IMR-90 (cell line): Measurements from ENCODE around the gene MARCHF9. TPM values are rescaled to one million over a fixed set of nuclear protein-coding genes. Genes with fewer than 3 reads are reported as not detected.

ENCODE experiments used
- ATAC-seq: fragments of 200-7000 bp; cut with Tn5 transposase; 2 replicates; pipeline ENCODE4 v1.9.1; 2020; ENCODE audit warnings: low read depth, mild to moderate bottlenecking, moderate library complexity
- BruUV-seq: library from RNA; stranded (reverse); fragments of 400-500 nt; replicated peaks from 2 replicates; lab custom pipeline; 2021; lab: Mats Ljungman, UMichigan
- CTCF ChIA-PET: fragments of 300-600 bp; formaldehyde crosslinking; extraction: SDS; loops from one replicate; lab custom pipeline; 2021; ENCODE audit warnings: antibody characterized with exemption; lab: Yijun Ruan, JAX
- POLR2A ChIA-PET: fragments of 300-600 bp; sonication (Branson Sonifier 250); formaldehyde crosslinking; loops from one replicate; lab custom pipeline; 2022; ENCODE audit warnings: antibody characterized with exemption; ENCODE audit not compliant: unreplicated experiment; lab: Charles Lee
- DNase-seq: peaks from one replicate; pipeline ENCODE4 v3.0.0; 2013
- H2AFZ ChIP-seq: replicated peaks from 2 replicates; pipeline ENCODE3; 2013; ENCODE audit warnings: low read length, mild to moderate bottlenecking; ENCODE audit not compliant: poor library complexity
- H2AK5ac ChIP-seq: 2 replicates; pipeline ENCODE4 v1.6.1; 2013; ENCODE audit warnings: low read depth, low read length, inconsistent platforms
- H2AK9ac ChIP-seq: replicated peaks from 2 replicates; pipeline ENCODE3; 2013; ENCODE audit warnings: mild to moderate bottlenecking, low read depth, low read length, moderate library complexity; ENCODE audit not compliant: poor library complexity
- H2BK120ac ChIP-seq: 2 replicates; pipeline ENCODE4 v1.6.1; 2013; ENCODE audit warnings: low read depth, low read length, inconsistent platforms
- H2BK15ac ChIP-seq: 3 replicates; pipeline ENCODE4 v1.6.1; 2013; ENCODE audit warnings: low read depth, low read length, inconsistent platforms
- H2BK20ac ChIP-seq: 2 replicates; pipeline ENCODE4 v1.6.1; 2013; ENCODE audit warnings: low read depth, mild to moderate bottlenecking, inconsistent platforms, low read length, moderate library complexity
- H2BK5ac ChIP-seq: 2 replicates; pipeline ENCODE4 v1.6.1; 2013; ENCODE audit warnings: mild to moderate bottlenecking, low read depth, low read length, inconsistent platforms; ENCODE audit not compliant: poor library complexity, severe bottlenecking
- H3K14ac ChIP-seq: replicated peaks from 2 replicates; pipeline ENCODE4 v1.6.1; 2013; ENCODE audit warnings: low read depth, low read length, inconsistent platforms
- H3K18ac ChIP-seq: 2 replicates; pipeline ENCODE4 v1.6.1; 2013; ENCODE audit warnings: low read depth, low read length, control low read depth
- H3K23ac ChIP-seq: 2 replicates; pipeline ENCODE4 v1.6.1; 2013; ENCODE audit warnings: low read depth, low read length, inconsistent platforms
- H3K27ac ChIP-seq: 2 replicates; pipeline ENCODE4 v1.5.1; 2013; ENCODE audit warnings: mild to moderate bottlenecking, control low read depth, low read length; ENCODE audit not compliant: insufficient read depth
- H3K27me3 ChIP-seq: 2 replicates; pipeline ENCODE4 v1.6.1; 2013; ENCODE audit warnings: low read length; ENCODE audit not compliant: control insufficient read depth, insufficient read depth
- H3K36me3 ChIP-seq: 2 replicates; pipeline ENCODE4 v1.6.1; 2013; ENCODE audit warnings: low read length, mixed read lengths; ENCODE audit not compliant: control insufficient read depth, insufficient read depth
- H3K4ac ChIP-seq: 2 replicates; pipeline ENCODE4 v1.6.1; 2013; ENCODE audit warnings: low read depth, low read length, inconsistent platforms
- H3K4me1 ChIP-seq: 2 replicates; pipeline ENCODE4 v1.6.1; 2013; ENCODE audit warnings: low read length, mixed read lengths; ENCODE audit not compliant: control insufficient read depth, insufficient read depth
- H3K4me2 ChIP-seq: 2 replicates; pipeline ENCODE4 v1.6.1; 2013; ENCODE audit warnings: low read depth, mild to moderate bottlenecking, control low read depth, low read length, moderate library complexity
- H3K4me3 ChIP-seq: 2 replicates; pipeline ENCODE4 v1.5.1; 2013; ENCODE audit warnings: low read depth, mild to moderate bottlenecking, control low read depth, low read length, moderate library complexity; ENCODE audit not compliant: insufficient read depth
- H3K56ac ChIP-seq: 2 replicates; pipeline ENCODE4 v1.6.1; 2013; ENCODE audit warnings: low read length, inconsistent platforms; ENCODE audit not compliant: insufficient read depth; ENCODE audit errors: extremely low read depth
- H3K79me1 ChIP-seq, 2 experiments: 2 replicates each; pipeline ENCODE4 v1.6.1; 2013; ENCODE audit warnings: low read length in 2 of 2, inconsistent platforms in 1 of 2, low read depth in 1 of 2
- H3K9ac ChIP-seq: 2 replicates; pipeline ENCODE4 v1.6.1; 2013; ENCODE audit warnings: low read depth, low read length, control low read depth
- H3K9me1 ChIP-seq: 2 replicates; pipeline ENCODE4 v1.6.1; 2013; ENCODE audit warnings: low read length, inconsistent platforms; ENCODE audit not compliant: insufficient read depth
- H3K9me3 ChIP-seq: 2 replicates; pipeline ENCODE4 v1.6.1; 2013; ENCODE audit warnings: low read length; ENCODE audit not compliant: control insufficient read depth, insufficient read depth
- H4K20me1 ChIP-seq: 2 replicates; pipeline ENCODE4 v1.6.1; 2013; ENCODE audit warnings: low read length, inconsistent platforms; ENCODE audit not compliant: insufficient read depth
- H4K5ac ChIP-seq: 2 replicates; pipeline ENCODE4 v1.6.1; 2013; ENCODE audit warnings: mild to moderate bottlenecking, low read depth, low read length, control low read depth
- H4K8ac ChIP-seq, 2 experiments: 2 replicates each; pipeline ENCODE4 v1.6.1; 2013; ENCODE audit warnings: low read depth in 2 of 2, low read length in 2 of 2, control low read depth in 1 of 2, inconsistent platforms in 1 of 2
- H4K91ac ChIP-seq: 2 replicates; pipeline ENCODE4 v1.6.1; 2013; ENCODE audit warnings: low read depth, low read length, inconsistent platforms; ENCODE audit not compliant: insufficient read depth
- BHLHE40 ChIP-seq: fragments of 150-350 bp; IDR thresholded peaks from 2 replicates; pipeline ENCODE4 v1.6.1; 2016; ENCODE audit warnings: mild to moderate bottlenecking, low read depth, low read length
- CEBPB ChIP-seq: IDR thresholded peaks from 2 replicates; pipeline ENCODE4 v1.6.1; 2012; ENCODE audit warnings: low read depth, low read length, improper control_type of control experiment
- CHD1 ChIP-seq: IDR thresholded peaks from 2 replicates; pipeline ENCODE4 v1.6.1; 2012; ENCODE audit warnings: low read depth, low read length, improper control_type of control experiment
- FOS ChIP-seq: fragments of 150-350 bp; IDR thresholded peaks from 2 replicates; pipeline ENCODE4 v1.6.1; 2016; ENCODE audit warnings: low read depth, low read length
- MAFK ChIP-seq: IDR thresholded peaks from 2 replicates; pipeline ENCODE4 v1.6.1; 2012; ENCODE audit warnings: low read depth, low read length, improper control_type of control experiment
- MAZ ChIP-seq: IDR thresholded peaks from 2 replicates; pipeline ENCODE4 v1.6.1; 2012; ENCODE audit warnings: low read depth, mild to moderate bottlenecking, low read length, improper control_type of control experiment, moderate library complexity, borderline replicate concordance
- MXI1 ChIP-seq: IDR thresholded peaks from 2 replicates; pipeline ENCODE4 v1.6.1; 2012; ENCODE audit warnings: low read depth, mild to moderate bottlenecking, low read length, moderate library complexity, borderline replicate concordance
- NFE2L2 ChIP-seq: fragments of 150-350 bp; IDR thresholded peaks from 2 replicates; pipeline ENCODE4 v1.6.1; 2016; ENCODE audit warnings: low read depth, mild to moderate bottlenecking, low read length
- POLR2A ChIP-seq: IDR thresholded peaks from 2 replicates; pipeline ENCODE4 v1.6.1; 2012; ENCODE audit warnings: mild to moderate bottlenecking, low read depth, low read length
- RAD21 ChIP-seq: IDR thresholded peaks from 2 replicates; pipeline ENCODE4 v1.6.1; 2012; ENCODE audit warnings: low read length, improper control_type of control experiment
- RCOR1 ChIP-seq: IDR thresholded peaks from 2 replicates; pipeline ENCODE4 v1.6.1; 2012; ENCODE audit warnings: mild to moderate bottlenecking, low read length, improper control_type of control experiment; ENCODE audit not compliant: insufficient replicate concordance
- RFX5 ChIP-seq: IDR thresholded peaks from 2 replicates; pipeline ENCODE4 v1.8.0; 2012; ENCODE audit warnings: low read depth, mild to moderate bottlenecking, low read length, moderate library complexity
- SMC3 ChIP-seq: fragments of 150-350 bp; IDR thresholded peaks from 2 replicates; pipeline ENCODE4 v1.6.1; 2016; ENCODE audit warnings: low read depth, mild to moderate bottlenecking, antibody characterized with exemption, low read length, moderate library complexity
- WGBS, 2 experiments: methylation state at CpG; one replicate each; pipeline versions ENCODE4 v1.1.5 to v1.1.7; 2013; ENCODE audit warnings: missing lambda C conversion rate in 2 of 2; ENCODE audit not compliant: insufficient read length in 1 of 2; ENCODE audit errors: extremely low coverage in 2 of 2; 5-methylcytosine and 5-hydroxymethylcytosine counted together
- dilution Hi-C: fragments of 300-500 bp; cut with HindIII; formaldehyde crosslinking; loops from one replicate; pipeline ENCODE4 v1.14.3; 2018; ENCODE audit warnings: low sequenced_read_pairs; ENCODE audit not compliant: unreplicated experiment
- in situ Hi-C: fragments of 300-500 bp; cut with MboI; formaldehyde crosslinking; loops from 3 replicates; pipeline ENCODE4 v1.14.3; 2019; ENCODE audit warnings: low sequenced_read_pairs, inconsistent platforms, mixed read lengths
- intact Hi-C: fragments of 100-400 bp; cut with micrococcal nuclease; formaldehyde crosslinking; loops from 2 replicates; pipeline ENCODE4 v1.10.0; 2022
- polyA plus RNA-seq, 3 experiments: library from polyadenylated mRNA; depleted of rRNA; stranded (reverse); fragments of >200 nt; gene quantifications; 2 replicates each; pipeline ENCODE4 v1.2.3, GENCODE V29; 2012; ENCODE audit warnings: low replicate concordance in 1 of 3
- total RNA-seq: library from RNA; depleted of rRNA; stranded (reverse); fragments of >200 nt; gene quantifications from 2 replicates; pipeline ENCODE4 v1.2.3, GENCODE V29; 2012
- TF ChIP-seq, protein P1 (sequence below): fragments of 150-350 bp; IDR thresholded peaks from 2 replicates; pipeline ENCODE4 v1.6.1; 2016; ENCODE audit warnings: low read depth, mild to moderate bottlenecking, low read length, moderate library complexity, borderline replicate concordance
- TF ChIP-seq, protein P2 (sequence below): fragments of 150-350 bp; IDR thresholded peaks from 2 replicates; pipeline ENCODE4 v1.6.1; 2017; ENCODE audit warnings: mild to moderate bottlenecking, antibody characterized with exemption, low read length, low read depth
- TF ChIP-seq, protein P3 (sequence below): conservative IDR thresholded peaks from 2 replicates; pipeline ENCODE4 v1.5.1; 2012; ENCODE audit warnings: mild to moderate bottlenecking, low read depth, low read length, improper control_type of control experiment

The MARCHF9 gene
- total and polyA plus RNA-seq, 2 of the 4 experiments (the other 2 are of a cell fraction): 1.1 to 5.4 TPM

DNA sequence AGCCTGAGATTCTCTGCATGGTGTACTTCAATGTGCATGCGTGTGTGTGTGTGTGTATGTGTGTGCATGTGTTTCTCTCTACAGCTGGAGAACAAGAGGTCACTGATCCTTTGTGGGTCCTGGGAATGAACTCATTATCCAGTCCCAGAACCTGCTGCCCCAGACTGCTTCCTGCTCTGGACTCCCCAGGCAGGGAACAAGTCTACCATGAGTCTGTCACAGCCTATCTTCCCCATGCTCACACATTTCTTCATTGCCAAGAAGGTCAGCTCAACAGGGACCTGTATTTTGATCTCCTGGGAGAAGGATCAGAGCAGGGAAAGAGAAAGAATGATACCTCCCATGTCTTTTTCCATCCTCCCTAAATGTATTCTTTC, 13.5 kb upstream of the MARCHF9 start:
- no peak overlapping the region for H2AK5ac ChIP-seq
- no peak overlapping the region for H3K4me2 ChIP-seq
- 0 out of 2 replicates have a peak, but pooled peaks cover 3% of the 10 kb centered on the region for H4K20me1 ChIP-seq
- ATAC-seq: no peak
- H2BK20ac ChIP-seq: no peak overlapping the region
- H3K56ac ChIP-seq: no peak overlapping the region
- TF ChIP-seq RCOR1: no peak
- TF ChIP-seq MAFK: no peak
- no peak for TF ChIP-seq FOS
- TF ChIP-seq BHLHE40: no peak
- TF ChIP-seq, protein P1, sequence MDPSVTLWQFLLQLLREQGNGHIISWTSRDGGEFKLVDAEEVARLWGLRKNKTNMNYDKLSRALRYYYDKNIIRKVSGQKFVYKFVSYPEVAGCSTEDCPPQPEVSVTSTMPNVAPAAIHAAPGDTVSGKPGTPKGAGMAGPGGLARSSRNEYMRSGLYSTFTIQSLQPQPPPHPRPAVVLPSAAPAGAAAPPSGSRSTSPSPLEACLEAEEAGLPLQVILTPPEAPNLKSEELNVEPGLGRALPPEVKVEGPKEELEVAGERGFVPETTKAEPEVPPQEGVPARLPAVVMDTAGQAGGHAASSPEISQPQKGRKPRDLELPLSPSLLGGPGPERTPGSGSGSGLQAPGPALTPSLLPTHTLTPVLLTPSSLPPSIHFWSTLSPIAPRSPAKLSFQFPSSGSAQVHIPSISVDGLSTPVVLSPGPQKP: no peak
- TF ChIP-seq, protein P2, sequence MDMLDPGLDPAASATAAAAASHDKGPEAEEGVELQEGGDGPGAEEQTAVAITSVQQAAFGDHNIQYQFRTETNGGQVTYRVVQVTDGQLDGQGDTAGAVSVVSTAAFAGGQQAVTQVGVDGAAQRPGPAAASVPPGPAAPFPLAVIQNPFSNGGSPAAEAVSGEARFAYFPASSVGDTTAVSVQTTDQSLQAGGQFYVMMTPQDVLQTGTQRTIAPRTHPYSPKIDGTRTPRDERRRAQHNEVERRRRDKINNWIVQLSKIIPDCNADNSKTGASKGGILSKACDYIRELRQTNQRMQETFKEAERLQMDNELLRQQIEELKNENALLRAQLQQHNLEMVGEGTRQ: no peak
- TF ChIP-seq RFX5: no peak
- no peak for TF ChIP-seq POLR2A
- TF ChIP-seq CEBPB: no peak
- no peak for TF ChIP-seq SMC3
- TF ChIP-seq RAD21: no peak
- TF ChIP-seq MXI1: no peak
- TF ChIP-seq NFE2L2: no peak
- TF ChIP-seq, protein P3, sequence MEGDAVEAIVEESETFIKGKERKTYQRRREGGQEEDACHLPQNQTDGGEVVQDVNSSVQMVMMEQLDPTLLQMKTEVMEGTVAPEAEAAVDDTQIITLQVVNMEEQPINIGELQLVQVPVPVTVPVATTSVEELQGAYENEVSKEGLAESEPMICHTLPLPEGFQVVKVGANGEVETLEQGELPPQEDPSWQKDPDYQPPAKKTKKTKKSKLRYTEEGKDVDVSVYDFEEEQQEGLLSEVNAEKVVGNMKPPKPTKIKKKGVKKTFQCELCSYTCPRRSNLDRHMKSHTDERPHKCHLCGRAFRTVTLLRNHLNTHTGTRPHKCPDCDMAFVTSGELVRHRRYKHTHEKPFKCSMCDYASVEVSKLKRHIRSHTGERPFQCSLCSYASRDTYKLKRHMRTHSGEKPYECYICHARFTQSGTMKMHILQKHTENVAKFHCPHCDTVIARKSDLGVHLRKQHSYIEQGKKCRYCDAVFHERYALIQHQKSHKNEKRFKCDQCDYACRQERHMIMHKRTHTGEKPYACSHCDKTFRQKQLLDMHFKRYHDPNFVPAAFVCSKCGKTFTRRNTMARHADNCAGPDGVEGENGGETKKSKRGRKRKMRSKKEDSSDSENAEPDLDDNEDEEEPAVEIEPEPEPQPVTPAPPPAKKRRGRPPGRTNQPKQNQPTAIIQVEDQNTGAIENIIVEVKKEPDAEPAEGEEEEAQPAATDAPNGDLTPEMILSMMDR: no peak
- no peak for TF ChIP-seq CHD1
- TF ChIP-seq MAZ: no peak
- H4K5ac ChIP-seq: no peak overlapping the region
- H3K9ac ChIP-seq: no peak overlapping the region
- no peak overlapping the region for H2AFZ ChIP-seq
- peaks cover 10 to 19% of the 10 kb centered on the region in 2 experiments; a peak in 3 of 4 replicates for H3K79me1 ChIP-seq
- no TSS peak for BruUV-seq
- H2BK5ac ChIP-seq: no peak overlapping the region
- ChIA-PET POLR2A (no interaction called here), CTCF (no interaction called here)
- H3K4me1 ChIP-seq: peaks cover 6% of the 10 kb centered on the region
- in situ Hi-C loops (no loop called here), intact Hi-C loops (no loop called here), dilution Hi-C loops (no loop called here)
- H3K4ac ChIP-seq: no peak overlapping the region
- H3K9me1 ChIP-seq: peaks cover 6% of the 10 kb centered on the region
- H3K9me3 ChIP-seq: peaks cover 2% of the 10 kb centered on the region; the same call in 1 of the 2 replicates
- no peak overlapping the region for H3K27ac ChIP-seq
- H3K18ac ChIP-seq: no peak overlapping the region
- no CpG with 5 or more reads among the region's 1 CpG for WGBS, 2 experiments
- no peak overlapping the region for H2AK9ac ChIP-seq
- no peak overlapping the region for H4K91ac ChIP-seq
- no peak overlapping the region for H3K23ac ChIP-seq
- H2BK15ac ChIP-seq: no peak overlapping the region
- DNase-seq: no peak
- H2BK120ac ChIP-seq: no peak overlapping the region
- no peak overlapping the region for H3K4me3 ChIP-seq
- peaks cover 55% of the 10 kb centered on the region for H3K27me3 ChIP-seq
- no peak overlapping the region for H3K14ac ChIP-seq
- H4K8ac ChIP-seq: no peak overlapping the region
- peaks cover 1% of the 10 kb centered on the region; the same call in 1 of the 2 replicates for H3K36me3 ChIP-seq
